HCT116 (cell line): Measurements from ENCODE around the gene CALML3.

Experiments
- POLR2A ChIP-seq: IDR thresholded peaks from 2 replicates; pipeline ENCODE4 v1.7.0; 2011; ENCODE audit warnings: borderline replicate concordance; ENCODE audit not compliant: insufficient read depth, insufficient read length; ENCODE audit errors: extremely low read depth
- POLR2AphosphoS5 ChIP-seq: IDR thresholded peaks from 2 replicates; pipeline ENCODE4 v1.6.1; 2011; ENCODE audit warnings: mild to moderate bottlenecking, low read depth, low read length, moderate library complexity
- SIN3A ChIP-seq: IDR thresholded peaks from 2 replicates; pipeline ENCODE4 v1.6.1; 2012; ENCODE audit warnings: low read depth
- TF ChIP-seq, protein P1 (sequence below), 3 experiments: fragments of 200-600 bp in 1 of 3; sonication (generic) in 1 of 3; IDR thresholded peaks in 2 of 3; conservative IDR thresholded peaks in 1 of 3; 2 replicates each; pipeline ENCODE4 v1.5.1; 2012 to 2017; ENCODE audit warnings: low read depth in 2 of 3, low read length in 2 of 3, antibody characterized with exemption in 1 of 3, borderline replicate concordance in 1 of 3, control low read depth in 1 of 3, mild to moderate bottlenecking in 1 of 3, mixed read lengths in 1 of 3, mixed run types in 1 of 3, moderate library complexity in 1 of 3; ENCODE audit not compliant: insufficient read depth in 1 of 3

DNA sequence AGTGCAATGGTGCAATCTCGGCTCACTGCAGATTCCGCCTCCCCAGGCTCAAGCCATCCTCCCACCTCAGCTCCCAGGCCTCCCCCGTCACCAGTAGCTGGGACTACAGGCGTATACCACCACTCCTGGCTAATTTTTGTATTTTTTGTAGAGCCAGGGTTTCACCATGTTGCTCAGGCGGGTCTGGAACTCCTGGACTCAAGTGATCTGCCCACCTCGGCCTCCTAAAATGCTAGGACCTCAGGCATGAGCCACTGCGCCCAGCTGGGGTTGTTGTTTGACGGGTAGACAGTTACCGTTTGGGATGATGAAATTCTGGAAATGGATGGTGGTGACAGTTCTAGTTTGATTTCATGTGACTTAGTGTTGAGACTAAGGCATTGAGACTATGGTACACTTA is 15.3 kb downstream of the CALML3 start:
- TF ChIP-seq, protein P1, sequence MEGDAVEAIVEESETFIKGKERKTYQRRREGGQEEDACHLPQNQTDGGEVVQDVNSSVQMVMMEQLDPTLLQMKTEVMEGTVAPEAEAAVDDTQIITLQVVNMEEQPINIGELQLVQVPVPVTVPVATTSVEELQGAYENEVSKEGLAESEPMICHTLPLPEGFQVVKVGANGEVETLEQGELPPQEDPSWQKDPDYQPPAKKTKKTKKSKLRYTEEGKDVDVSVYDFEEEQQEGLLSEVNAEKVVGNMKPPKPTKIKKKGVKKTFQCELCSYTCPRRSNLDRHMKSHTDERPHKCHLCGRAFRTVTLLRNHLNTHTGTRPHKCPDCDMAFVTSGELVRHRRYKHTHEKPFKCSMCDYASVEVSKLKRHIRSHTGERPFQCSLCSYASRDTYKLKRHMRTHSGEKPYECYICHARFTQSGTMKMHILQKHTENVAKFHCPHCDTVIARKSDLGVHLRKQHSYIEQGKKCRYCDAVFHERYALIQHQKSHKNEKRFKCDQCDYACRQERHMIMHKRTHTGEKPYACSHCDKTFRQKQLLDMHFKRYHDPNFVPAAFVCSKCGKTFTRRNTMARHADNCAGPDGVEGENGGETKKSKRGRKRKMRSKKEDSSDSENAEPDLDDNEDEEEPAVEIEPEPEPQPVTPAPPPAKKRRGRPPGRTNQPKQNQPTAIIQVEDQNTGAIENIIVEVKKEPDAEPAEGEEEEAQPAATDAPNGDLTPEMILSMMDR (IDR thresholded peaks at IDR 0.05 in 2 of 3, conservative IDR thresholded peaks at IDR 0.05 in 1 of 3; ENCODE audit: borderline replicate concordance in 1 of 3, insufficient read depth in 1 of 3, low read depth in 2 of 3, low read length in 2 of 3), result no peak
- no peak for TF ChIP-seq POLR2A
- TF ChIP-seq SIN3A, result no peak
- TF ChIP-seq POLR2AphosphoS5, result no peak
